Stimulated activated CD4-positive, alpha-beta T cell treated with anti-CD3 and anti-CD28 coated beads, Interleukin-12 subunit alpha, Interleukin-12 subunit beta, amount 100 ng/mL, for 48 hours (primary cell): ENCODE results near the gene GLP2R.

ENCODE experiments used
- DNase-seq, 3 donors: peaks; one replicate each; pipeline ENCODE4 v3.0.0-alpha.2; 2020; ENCODE audit warnings: low read depth in 2 of 3, low spot score in 1 of 3

Gene GLP2R

DNA sequence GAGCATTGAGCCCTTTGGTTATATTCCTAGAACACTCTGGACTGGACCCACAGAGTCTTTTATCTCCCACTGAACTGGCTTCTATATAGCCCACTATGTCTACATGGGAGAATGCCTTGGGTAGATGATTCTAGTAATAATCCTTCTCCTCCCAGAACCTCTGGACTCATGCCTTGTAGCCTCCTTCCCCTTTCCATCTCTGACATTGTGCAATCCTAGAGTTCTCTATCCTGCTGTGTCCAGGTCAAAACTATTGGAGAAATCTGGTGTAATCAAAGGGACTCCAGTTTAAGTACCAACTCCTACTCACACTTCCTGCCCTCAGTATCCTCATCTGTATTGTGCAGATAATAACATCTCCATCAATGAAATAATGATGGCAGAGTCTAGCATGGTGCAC lies 70.2 kb downstream of the GLP2R start:
- no peak for DNase-seq

- no peak for DNase-seq
Observed at GRCh38 chr17:9897372-9897968, 71.7 kb downstream of the GLP2R start.

DNA sequence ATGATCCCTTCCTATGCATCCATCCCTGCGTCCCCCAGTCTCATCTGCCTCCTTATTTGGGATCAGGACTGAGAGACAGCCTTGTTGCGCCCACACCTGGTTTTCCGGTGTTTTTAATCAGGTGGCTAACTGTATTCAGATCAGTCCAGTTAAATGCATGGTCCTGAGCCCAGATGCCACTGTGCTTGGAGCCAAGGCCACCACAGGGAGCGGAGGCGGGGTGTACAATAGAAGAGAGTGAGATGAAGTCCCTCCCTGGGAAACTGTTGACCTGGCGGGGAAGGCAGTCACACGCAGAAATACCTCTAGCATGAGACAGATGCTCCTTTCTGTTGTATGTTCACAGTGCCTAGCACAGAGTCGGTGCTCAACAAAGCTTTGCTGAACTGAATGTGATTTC lies 73.1 kb downstream of the GLP2R start:
- no peak for DNase-seq

- DNase-seq = no peak
Observed at GRCh38 chr17:9899280-9900043, 73.7 kb downstream of the GLP2R start.

- no peak for DNase-seq
Observed at GRCh38 chr17:9900044-9900594, 74.4 kb downstream of the GLP2R start.

DNA sequence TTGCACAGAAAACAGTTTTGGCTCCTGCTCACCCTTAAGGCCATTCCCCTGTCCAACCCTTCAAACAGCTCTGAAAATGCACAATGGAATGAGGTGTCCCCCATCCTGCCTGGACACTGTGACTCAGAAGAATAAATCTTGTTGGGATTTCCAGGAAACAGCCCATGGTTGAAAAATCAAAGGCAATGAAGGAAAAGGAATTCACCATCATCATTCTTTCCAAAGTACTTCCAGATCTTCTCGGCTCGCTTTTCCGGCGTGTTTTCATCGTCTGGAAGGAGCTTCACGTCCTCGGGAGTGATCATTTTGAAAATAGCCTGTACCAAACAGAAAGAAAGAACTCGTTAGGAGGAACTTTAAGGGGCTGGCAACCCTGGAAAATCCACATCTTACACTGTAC lies 75.1 kb downstream of the GLP2R start:
- no peak for DNase-seq

DNA sequence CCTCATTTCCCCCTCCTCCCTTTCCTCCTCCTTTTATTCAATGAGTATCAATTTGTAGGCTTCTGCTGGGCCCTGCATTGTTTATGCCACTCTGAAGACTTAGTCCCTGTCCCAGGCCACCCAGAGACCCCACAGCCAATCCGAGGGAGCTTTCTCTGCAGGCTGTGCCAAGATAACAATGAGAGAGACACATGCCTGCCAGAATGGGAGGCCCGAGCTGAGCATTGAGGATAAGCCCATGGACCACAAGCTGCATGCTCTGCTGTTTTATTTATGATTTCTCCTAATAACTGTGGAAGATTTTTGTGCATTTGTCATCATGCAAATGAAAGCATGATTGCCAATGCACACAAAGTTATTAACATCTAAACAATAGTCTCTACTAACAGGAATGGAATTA lies 76.4 kb downstream of the GLP2R start:
- DNase-seq = no peak

GRCh38 chr17:9904277-9905077 lies 78.8 kb downstream of the GLP2R start:
- DNase-seq = no peak

DNA sequence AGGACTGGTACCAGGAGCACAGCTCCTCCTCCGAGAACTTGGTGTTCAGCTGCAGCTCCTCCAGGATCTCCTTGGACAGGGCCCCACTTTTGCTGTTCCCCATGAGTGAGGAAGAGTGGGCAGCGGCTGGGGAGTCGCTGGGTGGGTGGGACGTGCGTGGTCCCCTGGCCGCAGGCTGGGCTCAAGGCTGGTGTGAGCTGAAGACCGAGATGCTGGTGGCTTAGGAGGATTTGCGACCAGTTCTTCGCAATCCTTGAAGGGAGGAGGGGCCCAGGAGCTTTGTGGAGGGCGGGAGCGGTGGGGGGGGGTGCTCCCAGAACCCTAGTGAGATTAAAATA lies 79.3 kb downstream of the GLP2R start, which contains the start of gene RCVRN:
RCVRN (minus strand) TSS at position 194 of the 338 bp plus-strand sequence; CDS start at position 103, 91 bp downstream.
- DNase-seq = no peak

GRCh38 chr17:9905902-9906301 lies 80.2 kb downstream of the GLP2R start:
- peak in 1 of 3 donors; percentile 22 for DNase-seq

GRCh38 chr17:9906616-9907015 lies 80.9 kb downstream of the GLP2R start:
- no peak for DNase-seq

DNA sequence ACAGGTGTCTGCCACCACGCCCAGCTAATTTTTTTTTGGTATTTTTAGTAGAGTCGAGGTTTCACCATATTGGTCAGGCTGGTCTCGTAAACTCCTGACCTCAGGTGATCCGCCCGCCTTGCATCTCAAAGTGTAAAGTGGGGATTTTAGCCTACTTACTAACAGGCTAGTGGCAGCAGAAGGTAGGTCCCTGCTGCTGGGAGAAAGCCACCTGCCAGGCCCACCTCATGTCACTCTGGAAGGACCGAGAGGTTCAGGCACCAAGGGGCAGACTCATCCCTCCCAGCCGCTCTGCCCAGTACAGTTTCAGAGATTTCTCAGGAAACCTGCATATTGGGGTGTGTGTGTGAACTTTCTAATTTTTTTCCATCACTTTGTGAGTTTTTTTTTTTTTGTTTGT lies 81.4 kb downstream of the GLP2R start:
- DNase-seq = no peak

DNA sequence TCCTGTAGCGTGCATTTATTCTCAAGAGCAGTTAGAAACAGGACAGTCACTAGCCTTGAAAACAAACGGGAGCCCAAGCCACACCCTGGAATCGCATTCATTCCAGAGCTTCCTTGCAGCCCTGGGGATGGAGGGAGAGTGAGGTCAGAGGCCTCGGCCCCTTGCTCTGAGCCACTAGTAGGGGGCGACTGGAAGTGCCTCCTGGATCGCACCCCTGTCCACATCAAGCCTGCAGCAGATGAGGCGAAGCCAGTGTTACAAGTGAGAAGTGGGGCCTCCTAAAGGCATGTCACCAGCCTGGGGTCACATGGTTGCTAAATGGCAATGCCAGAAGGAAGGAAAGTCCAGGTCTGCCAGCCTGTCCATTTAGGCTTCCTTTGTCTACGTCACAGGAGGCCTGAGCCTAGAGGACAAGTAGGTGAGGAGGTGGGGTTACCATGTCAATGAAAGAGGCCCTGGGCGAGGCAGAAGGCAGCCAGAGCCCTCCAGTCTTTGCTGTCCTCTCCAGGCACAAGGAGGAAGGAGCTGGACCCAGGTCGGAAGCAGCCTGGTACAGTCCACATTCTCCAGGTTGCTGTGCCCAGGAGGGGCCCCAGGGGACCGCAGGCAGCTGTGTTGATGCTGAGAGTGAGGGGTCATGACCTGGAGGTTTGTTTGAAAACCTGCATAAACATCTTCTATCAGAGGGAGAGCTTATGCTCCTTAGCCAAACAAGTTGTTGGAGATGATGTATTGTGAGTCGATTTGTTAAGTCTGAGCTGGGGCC lies 82.3 kb downstream of the GLP2R start:
- no peak for DNase-seq

DNA sequence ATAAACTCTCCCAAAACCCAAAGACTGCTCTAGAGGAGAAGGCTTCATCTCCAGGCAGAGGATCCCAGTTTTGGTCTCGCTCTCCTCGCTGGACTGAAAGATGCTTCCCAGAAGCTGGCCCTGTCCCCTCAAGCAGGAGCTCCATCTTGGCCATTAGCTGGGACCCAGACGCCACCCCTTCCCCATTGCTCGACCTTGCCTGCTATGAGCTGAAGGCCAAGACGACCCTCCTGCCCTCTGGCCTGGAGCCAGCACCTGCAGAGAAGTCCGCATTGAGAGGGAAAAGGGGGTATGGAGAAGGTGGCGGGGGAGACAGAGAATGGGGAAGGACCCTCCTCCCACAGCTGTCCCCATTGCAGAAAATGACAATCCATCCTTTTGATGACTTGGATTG lies 82.9 kb downstream of the GLP2R start:
- DNase-seq = no peak

GRCh38 chr17:9911089-9911488 lies 85.4 kb downstream of the GLP2R start:
- no peak for DNase-seq

DNA sequence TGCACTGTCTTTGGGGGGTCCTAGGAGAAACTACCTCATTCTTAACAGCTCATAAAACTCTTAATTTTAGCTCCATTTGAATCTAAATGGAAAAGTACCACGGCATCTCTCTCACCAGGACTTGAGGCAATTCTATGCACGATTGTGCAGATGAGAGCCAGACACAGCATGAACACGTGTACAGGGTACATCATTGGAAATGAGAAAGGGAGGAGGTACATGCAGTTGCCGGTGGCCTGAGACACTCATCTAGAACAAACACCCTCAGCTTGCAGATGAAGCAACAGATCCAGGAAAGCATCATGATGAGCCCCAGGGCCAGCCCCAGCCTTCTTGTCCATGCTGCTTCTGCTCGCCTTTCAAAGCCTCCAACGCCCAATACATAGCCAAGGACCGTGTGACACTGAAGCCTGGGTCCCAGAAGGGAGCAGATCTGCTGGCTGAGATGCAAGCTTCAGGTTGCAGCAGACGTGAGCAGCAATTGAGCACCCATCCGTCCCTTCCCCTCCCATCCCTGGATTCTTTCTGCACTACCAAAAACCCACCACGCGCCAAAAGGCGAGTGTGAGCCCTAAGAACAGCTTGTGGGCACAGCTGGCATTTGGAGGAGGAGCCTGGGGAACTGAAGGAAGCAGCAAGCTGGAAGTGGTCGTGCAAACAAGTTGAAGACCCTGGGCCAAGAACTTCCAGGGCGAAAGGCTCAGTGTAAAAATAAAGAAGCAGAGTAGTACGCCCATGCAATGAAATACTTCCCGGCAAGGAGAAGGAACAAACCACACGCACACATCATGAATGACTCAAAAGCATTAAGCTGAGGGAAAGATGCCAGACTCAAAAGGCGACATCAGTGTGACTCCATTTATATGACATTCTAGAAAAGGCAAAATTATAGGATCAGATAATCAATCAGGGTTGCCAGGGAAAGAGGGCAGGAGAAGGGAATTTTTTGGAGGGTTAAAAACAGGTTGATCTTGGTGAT lies 86.7 kb downstream of the GLP2R start:
- no peak for DNase-seq

DNA sequence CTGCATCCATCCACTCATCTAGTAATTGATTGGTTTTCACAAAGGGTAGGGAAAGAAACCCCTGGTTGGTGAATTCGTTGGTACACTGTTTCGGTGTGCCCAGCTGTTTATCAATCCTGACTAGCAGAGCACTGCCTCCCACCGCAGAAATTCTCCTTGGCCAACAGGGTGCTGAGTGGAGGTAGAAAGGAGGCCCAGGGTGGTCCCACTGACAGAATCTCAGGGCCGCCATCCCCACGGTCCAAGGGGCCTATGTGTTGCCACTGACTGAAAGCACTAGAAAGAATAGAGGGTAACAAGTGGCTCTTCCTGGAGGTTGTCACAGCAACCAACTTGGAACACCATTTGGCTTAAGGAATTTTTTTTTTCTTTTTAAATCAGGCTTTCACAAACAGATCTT lies 87.8 kb downstream of the GLP2R start:
- no peak for DNase-seq

DNA sequence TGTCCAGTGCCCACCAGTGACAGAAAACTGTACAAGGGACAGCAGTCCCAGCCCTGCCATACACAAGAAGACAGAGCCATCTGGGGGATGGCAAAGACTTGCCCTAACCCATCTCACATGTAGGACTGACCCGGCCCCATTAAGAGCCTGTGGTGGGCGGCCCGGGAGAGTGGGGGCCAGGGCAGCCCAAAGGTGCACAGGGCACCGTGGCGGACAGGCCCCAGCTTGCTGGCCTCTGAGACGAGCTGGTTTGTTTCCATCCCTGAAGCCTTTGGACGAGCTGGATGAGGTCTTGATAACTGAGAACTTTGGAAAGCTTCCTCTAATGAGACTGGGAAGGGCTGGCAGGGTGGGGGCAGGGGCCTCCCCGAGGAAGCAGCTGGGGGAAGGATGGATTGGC lies 90.4 kb downstream of the GLP2R start:
- DNase-seq = no peak

GRCh38 chr17:9917131-9917530 lies 91.4 kb downstream of the GLP2R start:
- DNase-seq = no peak

GRCh38 chr17:9917801-9918200 lies 92.1 kb downstream of the GLP2R start:
- DNase-seq = no peak
